Skeletal muscle satellite cell (primary cell): Measurements from ENCODE around the gene DOCK2.
"Not testable (repeated sequence)": the region's sequence is repeated elsewhere in the genome, so short reads cannot be mapped to it uniquely, and the experiment has no call there.

Experiments
- H3K27me3 ChIP-seq: 2 replicates; pipeline ENCODE4 v1.7.0; 2013; ENCODE audit warnings: low read length; ENCODE audit not compliant: control insufficient read depth, insufficient read depth
- H3K36me3 ChIP-seq: 2 replicates; pipeline ENCODE4 v1.7.0; 2013; ENCODE audit warnings: mild to moderate bottlenecking, control low read depth, low read length; ENCODE audit not compliant: insufficient read depth
- H3K4me1 ChIP-seq: 2 replicates; pipeline ENCODE4 v1.7.0; 2013; ENCODE audit warnings: low read length; ENCODE audit not compliant: control insufficient read depth, insufficient read depth
- H3K4me2 ChIP-seq: 2 replicates; pipeline ENCODE4 v1.7.0; 2013; ENCODE audit warnings: mild to moderate bottlenecking, low read length
- H3K4me3 ChIP-seq: 2 replicates; pipeline ENCODE4 v1.7.0; 2013; ENCODE audit warnings: low read length
- H3K9ac ChIP-seq: 2 replicates; pipeline ENCODE4 v1.7.0; 2013; ENCODE audit warnings: mild to moderate bottlenecking, low read depth, low read length, moderate library complexity
- H3K9me3 ChIP-seq: replicated peaks from 2 replicates; pipeline ENCODE4 v1.7.0; 2013; ENCODE audit warnings: mild to moderate bottlenecking, control low read depth, low read length

Gene DOCK2

GRCh38 chr5:170077526-170077925 lies 440.5 kb downstream of the DOCK2 start:
- no peaks in the 10 kb centered on the region for H3K27me3 ChIP-seq
- no peaks in the 10 kb centered on the region for H3K9me3 ChIP-seq
- H3K4me2 ChIP-seq: no peak overlapping the region
- H3K4me3 ChIP-seq: no peak overlapping the region
- H3K4me1 ChIP-seq: no peaks in the 10 kb centered on the region
- no peak overlapping the region for H3K9ac ChIP-seq
- no peaks in the 10 kb centered on the region for H3K36me3 ChIP-seq

GRCh38 chr5:170078458-170078857 lies 441.4 kb downstream of the DOCK2 start:
- H3K9me3 ChIP-seq: no peaks in the 10 kb centered on the region
- H3K27me3 ChIP-seq: no peaks in the 10 kb centered on the region
- H3K4me3 ChIP-seq: no peak overlapping the region
- H3K4me1 ChIP-seq: no peaks in the 10 kb centered on the region
- H3K36me3 ChIP-seq: no peaks in the 10 kb centered on the region
- no peak overlapping the region for H3K4me2 ChIP-seq
- no peak overlapping the region for H3K9ac ChIP-seq

DNA sequence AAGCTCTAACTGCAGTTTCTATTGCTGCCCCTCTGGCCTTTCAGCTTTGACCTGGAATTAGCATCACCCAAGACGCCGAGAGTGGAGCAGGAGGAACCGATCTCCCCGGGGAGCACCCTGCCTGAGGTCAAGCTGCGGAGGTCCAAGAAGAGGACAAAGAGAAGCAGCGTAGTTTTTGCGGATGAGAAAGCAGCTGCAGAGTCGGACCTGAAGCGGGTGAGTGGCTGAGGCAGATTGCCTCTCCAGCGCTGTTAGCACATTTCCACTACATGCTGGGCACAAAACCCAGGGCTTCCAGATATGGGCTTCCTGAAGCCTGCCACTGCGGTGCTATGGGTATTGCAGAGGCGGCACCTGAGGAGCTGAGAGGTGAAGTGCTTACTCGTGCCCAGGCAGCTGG lies 441.9 kb downstream of the DOCK2 start:
- no peaks in the 10 kb centered on the region for H3K27me3 ChIP-seq
- no peaks in the 10 kb centered on the region for H3K4me1 ChIP-seq
- no peak overlapping the region for H3K4me2 ChIP-seq
- H3K36me3 ChIP-seq: no peaks in the 10 kb centered on the region
- H3K4me3 ChIP-seq: no peak overlapping the region
- no peak overlapping the region for H3K9ac ChIP-seq
- H3K9me3 ChIP-seq: no peaks in the 10 kb centered on the region

GRCh38 chr5:170080217-170080616 lies 443.1 kb downstream of the DOCK2 start:
- no peak overlapping the region for H3K9ac ChIP-seq
- H3K27me3 ChIP-seq: no peaks in the 10 kb centered on the region
- no peaks in the 10 kb centered on the region for H3K9me3 ChIP-seq
- no peak overlapping the region for H3K4me2 ChIP-seq
- H3K4me3 ChIP-seq: no peak overlapping the region
- no peaks in the 10 kb centered on the region for H3K4me1 ChIP-seq
- no peaks in the 10 kb centered on the region for H3K36me3 ChIP-seq

- Histone ChIP-seq H3K9ac (no peak overlapping the region), H3K36me3 (no peaks in the 10 kb centered on the region), H3K27me3 (no peaks in the 10 kb centered on the region), H3K4me2 (no peak overlapping the region), H3K4me3 (no peak overlapping the region), H3K9me3 (no peaks in the 10 kb centered on the region), H3K4me1 (no peaks in the 10 kb centered on the region)
These were observed 443.8 kb downstream of the DOCK2 start for GRCh38 chr5:170080786-170081445.

- Histone ChIP-seq H3K4me3 (no peak overlapping the region), H3K36me3 (no peaks in the 10 kb centered on the region), H3K9me3 (no peaks in the 10 kb centered on the region), H3K4me1 (no peaks in the 10 kb centered on the region), H3K27me3 (no peaks in the 10 kb centered on the region), H3K9ac (no peak overlapping the region), H3K4me2 (no peak overlapping the region)
These were observed 444.5 kb downstream of the DOCK2 start for GRCh38 chr5:170081616-170082015.

DNA sequence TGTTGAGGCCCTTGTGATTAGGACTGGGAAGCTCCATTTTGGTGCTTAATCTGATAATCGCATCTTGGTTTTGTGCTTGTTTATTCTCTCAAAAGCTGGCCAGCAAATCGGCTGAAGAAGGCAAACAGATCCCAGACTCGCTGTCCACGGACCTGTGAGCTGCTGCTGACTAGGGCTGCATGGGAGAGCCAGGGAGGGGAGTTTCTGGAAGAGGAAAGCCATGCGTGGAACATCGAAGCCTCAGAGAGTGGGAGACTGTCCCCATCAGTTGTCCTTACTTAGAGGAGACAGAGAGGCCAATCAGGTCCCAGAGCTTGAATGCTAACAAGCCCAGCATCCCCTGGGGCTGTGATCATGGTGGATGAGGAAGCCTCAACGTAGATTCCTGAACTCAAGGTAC lies 445.6 kb downstream of the DOCK2 start:
- no peaks in the 10 kb centered on the region for H3K36me3 ChIP-seq
- H3K9me3 ChIP-seq: no peaks in the 10 kb centered on the region
- H3K4me3 ChIP-seq: no peak overlapping the region
- no peak overlapping the region for H3K9ac ChIP-seq
- no peak overlapping the region for H3K4me2 ChIP-seq
- H3K4me1 ChIP-seq: no peaks in the 10 kb centered on the region
- no peaks in the 10 kb centered on the region for H3K27me3 ChIP-seq

- Histone ChIP-seq H3K4me1 (no peaks in the 10 kb centered on the region), H3K27me3 (no peaks in the 10 kb centered on the region), H3K4me2 (no peak overlapping the region), H3K9ac (no peak overlapping the region), H3K4me3 (no peak overlapping the region), H3K9me3 (no peaks in the 10 kb centered on the region), H3K36me3 (no peaks in the 10 kb centered on the region)
These were observed 450.2 kb downstream of the DOCK2 start for GRCh38 chr5:170087168-170087817.

DNA sequence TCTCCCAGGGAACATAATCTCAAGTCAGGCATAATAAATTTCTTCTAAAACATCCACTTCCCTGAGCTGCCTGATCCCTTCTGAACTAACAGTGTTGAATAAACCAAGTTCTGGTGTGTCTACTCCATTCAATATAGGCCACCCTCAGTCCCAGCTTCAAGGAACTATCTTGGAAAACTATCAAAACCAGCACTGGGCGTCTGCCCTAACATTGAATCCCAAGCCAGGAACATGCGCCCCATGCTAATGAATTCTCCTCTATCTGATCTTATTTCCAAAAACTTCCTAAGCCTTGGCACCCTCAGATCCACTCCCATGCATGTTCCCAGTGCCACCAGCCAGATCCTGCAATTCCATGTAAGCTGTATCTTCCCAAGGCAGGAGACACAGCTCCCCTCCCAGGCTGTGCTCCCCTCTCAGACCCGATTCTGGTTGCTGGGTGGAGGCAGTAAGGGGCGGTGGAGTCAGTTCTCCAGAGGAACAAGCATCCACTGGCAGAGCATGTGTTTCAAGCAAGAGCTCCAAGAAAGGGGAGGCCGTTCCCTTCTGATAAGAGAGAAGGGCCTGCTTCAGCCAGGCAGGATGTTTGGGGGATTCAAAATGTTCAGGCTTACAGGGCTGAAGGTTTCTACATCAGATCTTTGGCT lies 455.5 kb downstream of the DOCK2 start:
- Histone ChIP-seq H3K4me3 (no peak overlapping the region), H3K4me1 (no peaks in the 10 kb centered on the region), H3K4me2 (no peak overlapping the region), H3K36me3 (no peaks in the 10 kb centered on the region), H3K9ac (no peak overlapping the region), H3K9me3 (no peaks in the 10 kb centered on the region), H3K27me3 (peaks cover 15% of the 10 kb centered on the region)

DNA sequence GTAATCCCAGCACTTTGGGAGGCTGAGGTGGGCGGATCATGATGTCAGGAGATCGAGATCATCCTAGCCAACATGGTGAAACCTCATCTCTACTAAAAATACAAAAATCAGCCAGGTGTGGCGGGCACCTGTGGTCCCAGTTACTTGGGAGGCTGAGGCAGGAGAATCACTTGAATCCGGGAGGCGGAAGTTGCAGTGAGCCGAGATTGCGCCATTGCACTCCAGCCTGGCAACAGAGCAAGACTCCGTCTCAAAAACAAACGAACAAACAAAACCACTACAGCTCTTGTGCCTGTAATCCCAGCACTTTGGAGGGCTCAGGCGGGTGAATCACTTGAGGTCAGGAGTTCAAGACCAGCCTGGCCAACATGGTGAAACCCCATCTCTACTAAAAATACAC lies 457.3 kb downstream of the DOCK2 start:
- H3K9me3 ChIP-seq, H3K36me3 ChIP-seq, H3K4me3 ChIP-seq, H3K9ac ChIP-seq, H3K4me2 ChIP-seq, H3K4me1 ChIP-seq: not testable (repeated sequence)
- H3K27me3 ChIP-seq: peaks cover 15% of the 10 kb centered on the region

DNA sequence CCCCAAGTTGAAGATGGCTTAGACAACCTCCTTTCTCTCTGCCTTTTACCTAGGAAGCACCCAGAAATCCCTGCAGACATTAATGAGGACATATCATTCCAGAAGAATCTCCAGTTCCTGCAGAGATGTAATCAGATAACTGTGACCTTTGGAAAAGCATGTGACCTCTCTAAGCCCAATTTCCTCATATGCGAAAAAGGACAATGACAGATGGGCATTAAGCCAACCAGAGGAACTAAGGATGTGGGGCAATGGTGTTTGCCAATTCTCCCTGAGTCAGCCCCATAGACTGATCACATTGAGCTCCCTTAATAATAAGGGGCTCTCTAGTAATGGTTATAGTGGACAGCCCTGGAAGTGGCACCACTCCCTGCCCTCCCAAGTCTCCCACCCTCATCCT lies 458.6 kb downstream of the DOCK2 start:
- H3K4me2 ChIP-seq: no peak overlapping the region
- H3K9ac ChIP-seq: no peak overlapping the region
- no peaks in the 10 kb centered on the region for H3K4me1 ChIP-seq
- H3K27me3 ChIP-seq: peaks cover 15% of the 10 kb centered on the region
- H3K4me3 ChIP-seq: no peak overlapping the region
- H3K9me3 ChIP-seq: no peaks in the 10 kb centered on the region
- H3K36me3 ChIP-seq: no peaks in the 10 kb centered on the region

DNA sequence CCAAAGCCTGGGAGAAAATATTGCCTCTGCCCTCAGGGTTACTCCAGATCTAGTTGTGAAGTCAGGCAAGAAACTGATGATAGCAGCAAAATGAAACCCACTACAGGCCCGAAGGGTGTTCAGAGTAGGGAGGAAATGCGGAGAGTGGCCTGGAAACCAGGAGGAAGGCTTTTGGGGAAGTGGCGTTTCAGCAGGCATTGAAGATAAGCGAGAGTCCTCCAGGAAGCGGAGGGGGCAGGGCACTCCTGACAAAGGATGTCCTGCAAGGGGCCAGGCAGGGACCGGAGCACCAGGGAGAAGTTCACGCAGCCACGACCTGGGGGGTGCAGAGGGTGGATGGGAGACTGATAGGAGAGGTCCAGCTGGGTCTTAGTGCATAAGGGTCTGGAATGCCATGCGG lies 460.9 kb downstream of the DOCK2 start:
- Histone ChIP-seq H3K4me2 (no peak overlapping the region), H3K27me3 (peaks cover 12% of the 10 kb centered on the region), H3K4me3 (no peak overlapping the region)

More for the DNA sequence above, 460.9 kb downstream of the DOCK2 start:
- Histone ChIP-seq H3K9ac (no peak overlapping the region), H3K9me3 (no peaks in the 10 kb centered on the region), H3K36me3 (no peaks in the 10 kb centered on the region), H3K4me1 (no peaks in the 10 kb centered on the region)
